ENCODE results near the gene CDC7. TPM values are rescaled to one million over a fixed set of nuclear protein-coding genes. Genes with fewer than 3 reads are reported as not detected.

Gene CDC7
- total RNA-seq, 4 donors from 2014 or later = 2.0 to 6.8 (median 4.1) TPM

DNA sequence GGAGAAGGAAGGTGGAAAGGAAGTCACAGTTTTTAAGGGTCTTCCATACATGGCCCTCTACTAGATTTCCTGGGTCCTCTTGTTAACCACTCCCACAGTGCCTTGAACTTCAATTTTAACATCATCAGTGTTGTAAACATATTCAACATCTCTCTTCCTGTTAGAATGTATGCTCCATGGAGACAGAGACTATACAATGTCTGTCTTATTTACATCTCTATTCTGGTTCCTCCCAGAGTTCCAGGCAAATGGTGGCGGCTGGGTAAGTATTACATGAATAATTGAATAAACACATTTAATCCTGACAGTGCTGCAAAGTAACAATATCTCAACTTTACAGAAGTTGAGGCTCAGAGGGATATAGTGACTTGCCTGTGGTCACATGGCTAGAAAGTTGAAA lies 40.3 kb downstream of the CDC7 start:
- no peak for DNase-seq
- Histone ChIP-seq H3K27me3 (peaks cover 0 to 8% (median 0%) of the 10 kb centered on the region in 4 donors), H3K4me1 (peaks cover 0 to 20% (median 5%) of the 10 kb centered on the region in 3 donors), H3K4me3 (no peak overlapping the region), H3K27ac (no peak overlapping the region), H3K36me3 (no peaks in the 10 kb centered on the region), H3K9me3 (no peaks in the 10 kb centered on the region)
- 88 to 92% methylated on average over 1 of the region's 1 CpG for WGBS, 2 donors
- intact Hi-C loops (cut with DNase I) = no loop called here
- TF ChIP-seq POLR2A (IDR thresholded peaks at IDR 0.05) = no peak
- TF ChIP-seq, protein P1, sequence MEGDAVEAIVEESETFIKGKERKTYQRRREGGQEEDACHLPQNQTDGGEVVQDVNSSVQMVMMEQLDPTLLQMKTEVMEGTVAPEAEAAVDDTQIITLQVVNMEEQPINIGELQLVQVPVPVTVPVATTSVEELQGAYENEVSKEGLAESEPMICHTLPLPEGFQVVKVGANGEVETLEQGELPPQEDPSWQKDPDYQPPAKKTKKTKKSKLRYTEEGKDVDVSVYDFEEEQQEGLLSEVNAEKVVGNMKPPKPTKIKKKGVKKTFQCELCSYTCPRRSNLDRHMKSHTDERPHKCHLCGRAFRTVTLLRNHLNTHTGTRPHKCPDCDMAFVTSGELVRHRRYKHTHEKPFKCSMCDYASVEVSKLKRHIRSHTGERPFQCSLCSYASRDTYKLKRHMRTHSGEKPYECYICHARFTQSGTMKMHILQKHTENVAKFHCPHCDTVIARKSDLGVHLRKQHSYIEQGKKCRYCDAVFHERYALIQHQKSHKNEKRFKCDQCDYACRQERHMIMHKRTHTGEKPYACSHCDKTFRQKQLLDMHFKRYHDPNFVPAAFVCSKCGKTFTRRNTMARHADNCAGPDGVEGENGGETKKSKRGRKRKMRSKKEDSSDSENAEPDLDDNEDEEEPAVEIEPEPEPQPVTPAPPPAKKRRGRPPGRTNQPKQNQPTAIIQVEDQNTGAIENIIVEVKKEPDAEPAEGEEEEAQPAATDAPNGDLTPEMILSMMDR (IDR thresholded peaks at IDR 0.05) = no peak

- intact Hi-C loops (cut with DNase I) = no loop called here
- Histone ChIP-seq H3K4me3 (no peak overlapping the region), H3K27ac (no peak overlapping the region), H3K4me1 (peaks cover 0 to 15% (median 2%) of the 10 kb centered on the region in 3 donors), H3K36me3 (no peaks in the 10 kb centered on the region), H3K27me3 (peaks cover 0 to 13% (median 0%) of the 10 kb centered on the region in 4 donors), H3K9me3 (no peaks in the 10 kb centered on the region)
- no peak for TF ChIP-seq POLR2A (IDR thresholded peaks at IDR 0.05)
- TF ChIP-seq, protein P1 (IDR thresholded peaks at IDR 0.05) = no peak
- WGBS, 2 donors = 68 to 74% methylated on average over 5 of the region's 5 CpGs
- no peak for DNase-seq
Measured at GRCh38 chr1:91541918-91542533, 41.4 kb downstream of the CDC7 start.

GRCh38 chr1:91545506-91546300 lies 45.1 kb downstream of the CDC7 start:
- no peak for TF ChIP-seq POLR2A (IDR thresholded peaks at IDR 0.05)
- TF ChIP-seq, protein P1 (IDR thresholded peaks at IDR 0.05) = no peak
- intact Hi-C loops (cut with DNase I) = no loop called here
- H3K9me3 ChIP-seq = no peaks in the 10 kb centered on the region
- H3K36me3 ChIP-seq = no peaks in the 10 kb centered on the region
- no peak overlapping the region for H3K27ac ChIP-seq
- H3K4me1 ChIP-seq = no peaks in the 10 kb centered on the region
- WGBS, 2 donors = 87 to 89% methylated on average over 11 to 13 of the region's 13 CpGs
- H3K4me3 ChIP-seq = no peak overlapping the region
- peaks cover 0 to 13% (median 0%) of the 10 kb centered on the region in 4 donors for H3K27me3 ChIP-seq
- no peak for DNase-seq

DNA sequence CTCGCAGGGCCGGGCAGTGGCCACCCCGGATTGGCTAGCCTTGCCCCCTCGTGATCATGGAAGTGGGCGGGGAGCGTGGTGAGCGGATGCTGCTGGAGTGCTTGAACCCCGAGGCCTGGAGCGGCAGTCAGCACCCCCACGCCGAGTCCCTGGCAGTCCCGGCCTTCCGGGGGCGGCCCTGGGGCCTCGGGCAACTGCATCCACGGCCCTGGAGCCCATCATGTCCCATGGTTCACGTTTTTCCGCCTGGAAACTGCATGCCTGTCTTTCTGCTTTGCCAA lies 45.6 kb downstream of the CDC7 start:
- 72 to 94% methylated on average over 6 to 14 of the region's 18 CpGs for WGBS, 2 donors
- TF ChIP-seq POLR2A (IDR thresholded peaks at IDR 0.05) = no peak
- TF ChIP-seq, protein P1 (IDR thresholded peaks at IDR 0.05) = no peak
- DNase-seq = no peak
- H3K36me3 ChIP-seq = no peaks in the 10 kb centered on the region
- H3K27me3 ChIP-seq = peaks cover 0 to 13% (median 0%) of the 10 kb centered on the region in 4 donors
- H3K27ac ChIP-seq = no peak overlapping the region
- H3K4me1 ChIP-seq = no peaks in the 10 kb centered on the region
- intact Hi-C loops (cut with DNase I) = no loop called here
- H3K9me3 ChIP-seq = no peaks in the 10 kb centered on the region
- H3K4me3 ChIP-seq = no peak overlapping the region

DNA sequence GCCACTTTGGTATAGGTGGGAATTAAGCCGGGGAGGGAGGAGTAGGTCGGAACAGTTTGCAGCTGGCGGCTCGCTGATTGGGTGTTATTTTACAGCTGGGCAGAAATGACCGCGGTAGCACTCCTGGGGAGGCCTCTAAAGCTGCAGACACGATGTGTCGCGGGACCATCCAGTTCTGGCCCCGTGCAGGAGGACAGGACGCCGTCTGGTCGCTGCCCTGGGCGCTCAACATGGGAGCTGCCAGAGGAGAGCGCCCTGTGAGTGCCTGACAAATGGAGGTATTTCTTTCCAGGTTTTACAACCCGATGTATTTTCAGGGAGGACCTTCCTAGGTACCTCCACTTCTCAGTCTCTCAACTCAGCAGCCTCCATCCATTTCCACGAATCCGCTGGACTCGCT lies 46.2 kb downstream of the CDC7 start:
- H3K27me3 ChIP-seq = peaks cover 0 to 13% (median 0%) of the 10 kb centered on the region in 4 donors
- TF ChIP-seq, protein P1 (IDR thresholded peaks at IDR 0.05) = no peak
- H3K4me3 ChIP-seq = no peak overlapping the region
- no peaks in the 10 kb centered on the region for H3K9me3 ChIP-seq
- WGBS, 2 donors = 81 to 87% methylated on average over 16 to 17 of the region's 19 CpGs
- no peak for DNase-seq
- no peaks in the 10 kb centered on the region for H3K36me3 ChIP-seq
- intact Hi-C loops (cut with DNase I) = no loop called here
- peaks cover 0 to 2% (median 0%) of the 10 kb centered on the region in 3 donors for H3K4me1 ChIP-seq
- H3K27ac ChIP-seq = no peak overlapping the region
